NCI-H2081 (cell line): ENCODE measurements around the gene SLC24A3.

Experiments used
- DNase-seq, 2 experiments: peaks; one replicate each; lab custom pipeline; 2025; lab: John Stamatoyannopoulos, UW

SLC24A3 gene

DNA sequence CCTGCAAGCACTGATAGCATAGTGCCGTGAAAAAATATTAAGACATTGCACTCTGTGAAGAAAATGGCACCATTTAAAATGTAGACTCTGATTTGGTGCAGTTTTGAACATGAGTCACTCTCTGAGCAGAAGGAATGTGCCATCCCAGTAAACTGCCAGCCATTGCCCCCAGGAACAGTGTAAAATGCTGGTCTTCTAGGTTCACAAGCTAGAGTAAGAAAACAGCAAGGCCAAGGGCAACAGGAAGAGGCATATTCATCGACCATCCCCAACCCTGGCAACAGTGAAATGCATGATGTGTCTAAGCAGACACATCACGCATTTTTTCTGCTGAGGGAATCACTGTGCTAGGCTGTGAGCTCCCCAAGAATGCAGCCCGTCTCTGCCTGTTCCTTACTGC, 382.5 kb downstream of the SLC24A3 start:
- no peak for DNase-seq

DNA sequence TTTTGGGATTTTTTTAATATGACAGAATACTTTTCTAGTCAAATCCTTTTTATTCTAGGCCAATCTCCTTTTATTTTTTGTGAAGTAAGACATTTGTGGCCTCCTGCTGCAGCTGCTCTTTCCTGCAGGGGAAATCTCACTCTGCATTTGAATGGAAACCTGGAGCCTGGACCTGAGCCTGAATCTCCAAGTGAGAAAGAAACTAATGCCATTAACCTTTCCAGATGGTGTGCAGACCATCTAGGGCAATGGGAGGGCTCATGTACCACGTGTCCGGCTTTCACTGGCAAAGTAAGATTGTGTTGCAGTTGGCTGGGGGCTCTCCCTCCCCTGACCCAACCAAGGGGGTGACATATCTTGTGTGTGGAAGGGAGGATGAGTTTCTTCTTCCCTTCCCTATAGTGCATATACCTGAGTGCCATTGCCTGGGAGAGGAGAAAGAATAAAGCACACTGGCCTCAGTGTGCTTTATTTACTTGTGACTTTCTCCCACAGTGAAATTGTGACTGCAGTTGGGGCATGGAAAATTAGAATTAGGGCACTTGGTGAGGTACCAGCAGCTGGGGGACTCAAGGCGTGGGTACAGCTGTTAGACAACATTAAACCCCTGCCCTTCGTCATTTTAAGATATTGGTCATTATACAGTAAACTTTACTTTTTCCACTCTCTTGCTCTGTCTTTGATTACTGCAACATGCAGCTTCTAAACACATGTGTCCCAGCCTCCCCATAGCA, 385.8 kb downstream of the SLC24A3 start:
- DNase-seq = no peak

DNA sequence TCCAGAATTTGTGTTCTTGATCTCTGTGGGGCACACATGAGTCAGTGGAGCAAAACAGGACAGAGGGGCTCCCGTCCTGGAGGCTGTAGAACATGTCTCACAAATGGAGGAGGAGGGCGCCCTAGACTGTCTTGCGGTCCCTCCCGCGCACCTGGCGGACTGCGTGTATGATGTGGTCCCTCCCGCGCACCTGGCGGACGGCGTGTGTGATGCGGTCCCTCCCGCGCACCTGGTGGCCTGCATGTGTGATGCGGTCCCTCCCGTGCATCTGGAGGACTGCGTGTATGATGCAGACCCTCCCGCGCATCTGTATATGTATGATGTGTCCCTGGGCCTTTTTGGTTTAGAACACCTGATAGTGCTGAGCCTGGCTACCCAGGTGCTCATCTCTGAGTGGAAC, 386.8 kb downstream of the SLC24A3 start:
- no peak for DNase-seq

DNA sequence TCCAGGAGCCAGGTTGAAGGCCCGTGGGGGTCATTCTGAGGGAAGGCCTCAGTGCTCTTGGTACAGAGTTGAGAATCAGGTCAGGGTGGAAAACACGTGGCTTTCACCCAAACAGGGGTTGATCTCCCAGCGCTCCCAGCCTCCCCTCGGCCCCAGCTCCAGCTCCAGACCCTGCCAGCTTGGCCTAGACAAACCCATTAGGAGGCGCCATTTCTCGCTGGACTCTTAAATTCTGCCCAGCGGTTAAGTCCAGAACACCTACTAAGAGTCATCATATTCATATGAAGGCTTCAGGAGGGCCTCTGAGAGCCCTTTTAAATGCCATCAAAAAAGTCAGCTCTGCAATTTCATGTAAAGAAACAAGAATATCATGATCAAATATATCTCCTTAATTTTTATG, 387.6 kb downstream of the SLC24A3 start:
- no peak for DNase-seq

DNA sequence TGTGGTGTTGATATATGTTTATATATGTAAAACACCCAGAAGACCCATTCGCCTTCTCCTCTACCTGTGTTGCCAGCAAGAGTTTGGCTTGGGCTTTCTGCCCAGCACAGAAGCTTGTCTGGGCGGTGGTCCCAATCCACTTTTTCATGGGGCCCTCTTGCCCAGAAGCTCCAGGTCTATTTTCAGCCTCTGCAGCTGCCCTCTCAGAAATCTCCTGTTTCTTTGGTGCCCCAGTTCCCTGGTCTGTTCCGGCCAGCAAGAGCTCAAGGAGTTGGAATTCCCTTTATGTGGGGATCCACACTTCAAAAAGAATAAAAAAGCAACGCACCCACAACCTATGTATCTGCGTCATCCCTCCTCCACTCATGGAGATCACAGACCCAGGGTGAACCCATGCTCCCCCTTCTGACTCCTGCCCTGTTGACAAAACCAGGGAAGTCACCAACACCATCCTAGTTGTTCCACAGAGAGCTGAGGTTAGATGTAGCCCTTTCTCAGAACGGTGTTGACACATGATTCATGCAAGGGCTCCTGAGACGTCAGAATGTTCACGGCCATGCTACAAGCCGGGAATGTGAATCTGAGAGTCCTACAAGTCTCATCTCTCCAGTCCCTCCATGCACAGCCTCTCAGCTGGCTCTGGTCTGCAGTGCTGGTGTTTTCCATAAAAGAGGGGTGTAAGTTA, 388.8 kb downstream of the SLC24A3 start:
- no peak for DNase-seq

DNA sequence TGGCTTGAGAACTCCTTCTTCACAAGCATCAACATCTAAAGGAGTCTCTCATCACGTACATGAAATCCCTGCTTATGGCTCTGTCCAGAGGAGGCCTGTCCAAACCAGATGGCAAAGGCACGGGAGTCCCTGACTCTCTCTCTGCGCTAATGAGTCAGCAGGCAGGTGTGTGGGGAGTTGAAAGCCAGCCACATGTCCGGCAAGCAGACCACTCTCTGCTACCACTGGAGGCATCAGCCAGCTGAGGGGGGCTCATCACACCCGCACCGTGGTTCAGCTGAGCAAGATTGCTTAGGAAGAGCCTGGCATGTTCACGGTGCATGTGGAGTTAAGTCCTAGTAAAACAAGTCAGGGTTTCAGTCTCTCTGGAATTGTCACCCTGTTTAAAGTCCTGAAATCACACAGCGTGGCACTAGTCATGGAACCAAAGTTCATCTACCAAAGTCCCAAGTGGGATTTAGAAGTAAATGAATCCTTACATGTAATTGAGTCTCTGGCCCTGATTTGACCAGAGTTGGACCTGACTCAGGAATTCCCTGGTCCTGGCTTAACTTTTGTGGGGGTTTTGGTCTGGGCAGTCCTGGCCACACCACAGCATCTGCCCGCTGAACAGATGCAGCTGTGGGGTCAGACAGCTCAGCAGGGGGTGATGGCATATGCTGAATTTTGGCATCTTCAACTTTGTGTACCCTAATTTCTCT, 390.4 kb downstream of the SLC24A3 start:
- no peak for DNase-seq

DNA sequence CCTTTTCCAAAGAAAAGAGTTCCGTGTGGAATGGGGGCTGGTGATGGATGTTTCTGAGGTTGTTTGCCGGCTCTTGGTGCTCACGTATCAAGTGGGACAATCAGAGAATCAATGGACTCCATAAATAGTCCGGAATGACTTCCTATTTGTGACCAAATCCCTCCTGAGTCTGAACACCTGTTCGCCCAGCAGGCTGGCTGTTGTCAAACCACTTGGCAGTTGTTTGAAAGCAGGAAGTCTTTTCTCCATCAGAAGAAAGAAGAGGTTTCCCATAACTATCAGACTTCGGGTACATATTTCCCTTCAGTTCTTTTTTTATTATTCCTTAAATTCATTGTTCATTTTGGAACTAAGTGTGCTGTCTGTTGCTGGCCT, 390.9 kb downstream of the SLC24A3 start:
- peak; percentile 45 to 71 for DNase-seq

DNA sequence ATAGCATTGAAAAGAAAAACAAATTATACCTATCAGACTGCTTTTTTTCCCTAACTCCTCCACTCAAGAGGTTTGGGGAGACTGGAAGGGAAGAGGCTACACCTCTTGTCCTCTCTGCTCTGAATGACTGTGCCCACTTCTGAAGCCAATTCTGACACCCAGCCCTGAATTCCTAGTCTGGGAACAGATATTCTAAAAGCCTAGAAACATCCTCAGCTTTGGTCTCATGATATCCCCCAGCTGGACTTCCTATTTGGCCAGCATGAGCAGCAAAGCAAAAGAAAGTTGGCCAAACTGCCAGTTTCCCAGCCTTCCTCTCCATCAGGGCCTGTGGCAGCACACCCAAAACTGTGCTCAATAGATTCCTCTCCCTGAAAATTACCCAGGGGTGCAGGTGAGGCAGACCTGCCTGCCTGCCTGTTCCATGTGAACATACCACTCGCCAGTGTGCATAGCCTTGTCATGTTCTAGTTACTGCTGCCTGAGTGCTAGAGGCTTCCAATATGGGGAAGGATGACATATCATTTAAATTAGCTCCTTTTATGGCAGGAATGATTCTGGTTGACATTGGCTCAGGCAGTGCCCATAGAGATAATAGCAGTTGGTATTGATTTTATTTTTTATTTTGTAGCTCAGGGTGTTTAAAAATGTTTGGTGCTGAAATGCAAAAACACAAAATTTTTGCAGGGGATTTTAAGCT, 393.5 kb downstream of the SLC24A3 start:
- DNase-seq = no peak

DNA sequence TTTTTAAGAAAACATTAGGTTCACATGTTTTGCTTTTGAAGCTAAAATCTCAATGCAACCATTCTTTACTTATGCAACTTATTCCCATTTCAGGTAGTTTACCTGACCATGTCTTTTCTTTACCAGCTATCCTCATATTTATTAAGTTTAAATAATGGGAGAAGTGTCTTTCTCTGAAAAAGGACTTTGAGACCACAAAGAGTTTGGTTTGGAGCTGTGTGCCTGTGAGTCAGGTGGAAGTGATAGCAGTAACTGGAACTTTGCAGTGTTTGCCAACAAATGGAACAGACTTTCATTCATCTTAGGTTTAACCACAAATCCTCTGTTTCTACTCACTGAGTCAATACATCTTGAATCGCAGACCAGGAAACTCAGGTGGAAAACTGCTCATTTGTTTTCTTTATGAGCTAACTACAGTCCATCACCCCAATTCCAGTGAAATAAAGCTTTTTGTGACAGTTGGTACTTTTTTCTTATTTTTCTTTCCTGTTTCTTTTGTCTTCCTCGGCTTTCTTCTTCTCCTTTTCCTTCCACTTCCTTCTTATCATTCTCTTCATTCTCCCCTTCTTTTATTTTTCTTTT, 397.3 kb downstream of the SLC24A3 start:
- DNase-seq = no peak

DNA sequence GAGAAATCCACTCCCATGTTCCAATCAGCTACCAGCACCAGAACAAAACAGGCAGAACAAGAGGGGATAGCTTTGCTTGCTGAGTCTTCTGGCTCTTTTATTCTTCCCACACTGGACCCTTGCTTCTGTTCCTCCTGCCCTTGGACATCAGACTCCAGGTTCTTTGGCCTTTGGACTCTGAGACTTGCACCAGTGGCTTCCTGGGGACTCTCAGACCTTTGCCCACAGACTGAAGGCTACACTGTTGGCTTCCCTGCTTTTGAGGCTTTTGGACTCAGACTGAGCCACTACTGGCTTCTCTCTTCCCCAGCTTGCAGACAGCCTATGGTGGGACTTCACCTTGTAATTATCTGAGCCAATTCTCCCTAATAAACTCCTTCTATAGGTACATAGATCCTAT, 403.2 kb downstream of the SLC24A3 start:
- no peak for DNase-seq

DNA sequence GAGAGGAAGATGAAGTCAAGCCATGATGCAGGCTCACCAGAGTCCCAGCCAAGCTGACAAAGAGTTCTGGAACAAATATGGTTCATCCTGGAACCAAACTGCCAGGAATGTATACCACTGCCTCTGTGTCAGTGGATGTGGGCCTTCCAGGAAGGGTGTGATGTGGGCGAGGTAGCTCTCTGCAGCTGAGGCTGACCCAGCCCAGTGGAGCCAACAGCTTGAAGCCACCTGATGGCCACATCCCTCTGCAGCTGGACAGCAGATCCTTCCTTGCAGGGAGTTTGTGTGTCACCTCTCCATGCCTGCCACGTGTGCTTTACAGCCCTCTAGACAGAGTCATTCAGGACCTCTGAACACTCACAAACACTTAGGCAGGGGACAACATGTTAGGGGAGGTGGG, 403.6 kb downstream of the SLC24A3 start:
- no peak for DNase-seq

DNA sequence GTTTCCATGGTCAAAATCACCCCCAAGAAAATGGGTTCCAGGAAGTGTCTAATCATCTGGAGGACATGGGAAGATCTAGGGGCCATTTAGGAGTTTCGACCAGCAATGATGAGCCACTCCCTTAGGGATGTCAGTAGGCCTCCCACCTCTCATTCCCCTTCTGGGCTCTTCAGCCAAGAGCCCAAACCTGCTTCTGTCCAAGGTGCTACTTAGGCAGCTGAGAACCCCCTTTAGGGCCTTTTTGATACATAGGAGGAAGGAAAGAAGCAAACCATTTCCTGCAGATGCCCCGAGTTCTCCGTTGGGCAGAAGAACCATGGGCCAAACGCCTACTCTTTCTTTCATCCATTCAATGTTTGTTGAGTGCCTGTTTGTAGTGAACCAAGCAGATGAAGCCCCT, 404.2 kb downstream of the SLC24A3 start:
- no peak for DNase-seq

DNA sequence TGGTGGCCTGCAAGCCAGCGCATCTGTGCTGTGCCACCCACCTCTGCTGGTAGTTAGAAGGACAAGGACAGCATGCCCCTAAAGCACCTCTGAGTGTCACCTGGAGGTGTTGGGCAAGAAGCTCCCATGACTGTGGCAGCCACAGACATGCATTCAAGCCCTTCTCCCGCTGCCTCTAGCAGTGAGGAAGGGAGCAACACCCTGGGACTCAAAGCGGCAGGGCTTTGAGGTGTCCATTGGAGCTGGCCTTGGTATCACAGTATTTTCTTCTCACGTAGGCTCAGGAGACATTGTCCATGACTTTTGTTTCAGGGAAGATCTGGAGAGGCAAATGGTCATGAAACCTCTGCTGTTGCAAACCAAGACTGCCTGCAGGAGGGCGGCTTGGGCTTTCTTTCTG, 404.8 kb downstream of the SLC24A3 start:
- no peak for DNase-seq

DNA sequence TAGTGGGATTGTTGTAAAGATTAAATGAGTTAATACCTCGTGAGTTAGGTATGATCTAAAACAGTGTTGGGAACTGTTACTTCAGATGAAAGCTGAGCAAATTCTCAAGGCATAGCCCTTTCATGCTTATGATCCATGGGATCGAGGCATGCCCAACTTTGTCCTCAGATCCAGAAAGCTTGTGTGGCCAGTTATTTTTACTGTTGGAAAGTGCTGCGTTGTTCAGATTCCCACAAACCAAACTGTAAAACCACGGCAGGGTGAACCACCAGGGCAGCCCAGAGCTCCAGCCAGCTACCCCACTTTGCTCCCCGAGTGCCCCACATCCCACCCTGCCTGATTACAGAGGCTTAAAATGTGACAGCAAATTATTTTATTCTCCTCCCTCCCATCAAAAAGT, 406.3 kb downstream of the SLC24A3 start:
- DNase-seq = no peak

DNA sequence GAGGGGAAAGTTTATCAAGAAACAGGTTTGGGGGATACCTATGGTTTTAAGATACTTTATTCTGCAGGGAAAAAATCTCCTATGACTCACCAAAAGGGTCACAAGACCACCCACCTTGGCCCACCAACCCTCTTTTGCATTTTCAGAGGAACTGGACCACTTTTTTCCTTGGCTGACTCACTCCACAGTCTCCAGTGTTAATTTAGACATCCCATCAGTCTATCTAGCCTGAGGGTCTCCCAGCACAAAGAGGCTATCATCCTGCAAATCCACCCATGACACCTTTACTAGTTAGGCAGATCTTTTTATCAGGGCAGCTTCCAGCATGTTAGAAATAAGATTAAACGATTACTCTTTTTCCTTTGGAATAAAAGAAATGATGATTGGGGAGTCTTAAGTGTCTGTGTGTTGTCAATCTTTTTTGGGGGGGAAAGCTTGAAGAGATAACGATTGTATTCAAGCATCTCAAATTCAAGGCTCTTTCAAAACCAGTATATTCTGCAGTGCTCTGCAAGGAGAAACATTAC, 407.5 kb downstream of the SLC24A3 start:
- no peak for DNase-seq

DNA sequence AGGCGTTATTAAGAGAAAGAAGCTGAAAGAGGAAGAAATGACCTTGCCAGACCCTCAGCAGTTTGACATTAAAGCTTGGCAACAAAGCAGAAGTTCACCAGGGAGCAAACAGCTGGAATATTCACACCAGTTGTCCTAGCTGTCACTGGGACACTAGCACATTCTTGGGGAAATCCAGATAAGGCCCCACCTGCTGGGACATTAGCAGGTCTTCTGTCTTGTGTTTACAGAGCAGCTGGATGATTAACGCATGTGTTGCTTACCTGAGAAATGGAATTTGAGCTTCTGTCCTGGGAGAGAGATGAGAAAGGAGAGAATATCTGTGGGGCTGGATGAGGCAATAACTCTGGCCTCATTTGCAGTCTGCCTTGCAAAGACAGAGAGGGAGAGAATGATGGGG, 408.0 kb downstream of the SLC24A3 start:
- no peak for DNase-seq

DNA sequence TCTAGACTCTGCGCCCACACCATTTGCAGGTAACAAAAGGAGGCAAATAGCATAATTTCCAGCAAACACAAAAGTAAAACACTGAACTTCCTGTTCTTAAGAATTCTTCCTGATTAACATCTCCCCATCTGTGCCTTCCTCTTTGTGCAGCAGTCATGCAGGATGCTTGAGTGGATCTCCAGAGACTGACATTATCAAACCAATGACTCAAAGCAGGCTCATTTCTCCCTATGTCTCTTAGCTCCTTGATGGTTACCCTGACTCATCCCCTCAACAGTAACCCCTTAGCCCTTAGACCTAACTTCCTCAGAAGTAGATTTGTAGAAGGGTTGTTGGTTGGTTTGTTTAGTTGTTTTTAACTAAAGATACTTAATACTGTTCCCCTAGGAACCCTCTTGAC, 408.6 kb downstream of the SLC24A3 start:
- no peak for DNase-seq

DNA sequence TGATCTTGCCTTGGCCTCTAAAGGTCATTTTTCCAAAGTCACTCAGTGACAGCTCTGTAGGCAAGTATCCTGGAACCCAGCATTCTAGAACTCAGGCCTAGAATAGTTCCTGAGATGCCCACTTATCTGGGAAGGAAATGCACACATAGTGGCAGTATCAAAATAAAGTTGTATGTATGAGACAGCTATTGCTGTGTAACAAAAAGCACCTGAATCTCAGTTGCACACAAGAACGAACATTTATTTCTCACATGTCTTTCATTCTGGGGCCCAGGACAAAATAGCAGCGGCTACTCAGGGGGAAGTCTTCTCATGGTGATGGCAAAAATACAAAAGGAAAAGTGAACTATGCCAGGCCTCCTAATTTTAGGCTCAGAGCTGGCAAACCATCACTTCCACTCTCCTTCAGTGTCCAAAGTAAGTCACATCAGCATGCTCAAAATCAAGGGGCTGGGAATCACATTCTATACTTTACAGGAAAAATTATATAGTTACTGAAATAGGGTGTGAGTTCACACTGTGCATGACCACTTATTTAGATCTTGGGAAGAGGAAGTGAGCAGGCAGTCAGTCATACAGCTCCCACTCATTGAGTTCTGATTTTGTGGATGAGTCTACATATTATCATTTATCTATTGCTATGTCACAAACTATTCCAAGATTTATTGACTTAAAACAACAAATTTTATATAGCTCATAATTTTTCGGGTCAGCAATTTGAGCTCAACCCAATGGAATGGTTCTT, 412.0 kb downstream of the SLC24A3 start:
- no peak for DNase-seq

DNA sequence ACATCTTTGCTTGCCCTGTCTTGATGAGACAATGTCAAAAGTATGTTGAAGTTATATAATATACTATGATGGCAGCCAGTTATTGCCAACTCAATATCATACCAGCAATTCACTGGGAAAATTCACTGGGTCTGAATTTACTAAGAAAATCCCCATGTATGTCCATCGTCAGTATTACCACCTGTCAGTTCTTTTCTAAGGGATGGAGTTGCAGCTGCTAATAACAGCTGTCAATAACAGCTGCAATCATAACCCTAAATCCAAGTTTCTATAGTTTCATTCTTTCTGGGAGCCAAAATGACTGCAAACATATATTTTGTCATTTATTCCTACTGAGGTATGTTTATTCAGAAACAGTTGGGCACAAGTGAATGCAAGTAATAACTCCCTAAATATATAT, 413.0 kb downstream of the SLC24A3 start:
- DNase-seq = no peak

DNA sequence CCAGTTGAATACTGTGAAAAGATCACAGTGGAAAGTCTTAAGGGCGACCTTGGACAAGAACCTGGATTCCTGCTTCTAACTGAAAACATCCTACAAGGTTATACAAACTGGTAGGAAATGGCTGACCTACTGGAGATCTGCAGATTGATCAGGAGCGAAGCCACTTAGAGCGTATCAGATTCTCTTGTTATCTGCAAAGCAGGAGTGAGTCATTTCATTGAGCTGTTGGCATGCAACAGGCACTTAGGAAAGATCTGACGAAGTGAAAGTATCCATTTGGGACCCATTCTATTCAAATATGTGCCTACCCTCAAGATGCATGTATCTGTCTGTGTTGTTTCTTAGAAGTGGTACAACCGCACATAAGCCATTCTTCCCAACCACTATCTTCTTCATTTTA, 414.5 kb downstream of the SLC24A3 start:
- DNase-seq = no peak

DNA sequence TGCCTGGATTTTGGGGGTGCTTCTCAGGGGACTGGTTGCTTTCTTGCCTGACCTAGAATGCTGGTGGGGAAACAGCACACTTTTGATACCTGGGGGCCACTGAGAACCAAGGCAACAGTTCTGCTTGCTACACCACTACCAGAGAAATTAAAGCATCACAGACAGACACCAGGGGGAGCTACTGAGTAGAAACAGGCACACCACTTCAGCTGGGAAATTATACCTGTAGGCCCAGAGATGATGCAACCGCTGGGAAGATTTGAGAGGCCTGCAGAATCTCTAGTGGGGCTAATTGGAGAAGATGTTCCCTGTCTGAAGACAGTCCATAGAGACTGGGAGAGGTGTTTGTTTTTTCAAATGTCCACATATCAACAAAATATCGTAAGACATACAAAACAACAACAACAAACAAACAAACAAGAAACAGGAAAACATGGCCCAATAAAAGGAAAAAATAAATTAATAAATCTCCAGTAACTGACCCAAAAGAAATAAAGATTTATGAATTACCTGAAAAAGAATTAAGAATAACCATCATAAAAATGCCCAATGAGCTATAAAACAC, 416.2 kb downstream of the SLC24A3 start:
- DNase-seq = peak; percentile 68 to 73
